GM12864 (cell line): Measurements from ENCODE around the gene BICD2.

Source experiments
- DNase-seq: peaks from one replicate; pipeline ENCODE4 v3.0.0-alpha.2; 2011; ENCODE audit warnings: low read depth
- H3K4me3 ChIP-seq: 2 replicates; pipeline ENCODE4 v1.5.1; 2011; ENCODE audit warnings: mild to moderate bottlenecking, low read depth, low read length, control low read depth
- CTCF ChIP-seq: IDR thresholded peaks from 2 replicates; pipeline ENCODE4 v1.5.1; 2011; ENCODE audit warnings: low read depth, mild to moderate bottlenecking, moderate library complexity, low read length, control low read depth, inconsistent platforms; ENCODE audit errors: missing control alignments

Gene BICD2

GRCh38 chr9:92726348-92726747 is 38.3 kb downstream of the BICD2 start:
- H3K4me3 ChIP-seq = no peak overlapping the region
- DNase-seq = no peak
- TF ChIP-seq CTCF = no peak

GRCh38 chr9:92725766-92726165 is 38.9 kb downstream of the BICD2 start:
- no peak for DNase-seq
- no peak for TF ChIP-seq CTCF
- no peak overlapping the region for H3K4me3 ChIP-seq

DNA sequence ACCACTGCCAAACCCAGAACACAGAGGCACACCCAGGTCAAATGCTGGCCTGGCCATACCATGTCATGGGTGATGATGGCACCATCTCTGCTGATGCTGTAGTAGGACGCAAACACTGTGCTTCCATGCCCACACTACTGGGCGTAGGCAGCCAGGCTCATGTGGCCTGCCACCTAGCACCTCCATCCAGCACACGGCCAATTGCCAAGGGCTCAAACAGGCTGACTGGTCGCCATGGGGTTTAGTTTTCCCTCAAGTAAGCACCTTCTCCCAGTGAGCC is 39.4 kb downstream of the BICD2 start:
- no peak overlapping the region for H3K4me3 ChIP-seq
- TF ChIP-seq CTCF = no peak
- no peak for DNase-seq

- TF ChIP-seq CTCF = no peak
- DNase-seq = no peak
- H3K4me3 ChIP-seq = no peak overlapping the region
These were observed 39.9 kb downstream of the BICD2 start for GRCh38 chr9:92724528-92725265.

DNA sequence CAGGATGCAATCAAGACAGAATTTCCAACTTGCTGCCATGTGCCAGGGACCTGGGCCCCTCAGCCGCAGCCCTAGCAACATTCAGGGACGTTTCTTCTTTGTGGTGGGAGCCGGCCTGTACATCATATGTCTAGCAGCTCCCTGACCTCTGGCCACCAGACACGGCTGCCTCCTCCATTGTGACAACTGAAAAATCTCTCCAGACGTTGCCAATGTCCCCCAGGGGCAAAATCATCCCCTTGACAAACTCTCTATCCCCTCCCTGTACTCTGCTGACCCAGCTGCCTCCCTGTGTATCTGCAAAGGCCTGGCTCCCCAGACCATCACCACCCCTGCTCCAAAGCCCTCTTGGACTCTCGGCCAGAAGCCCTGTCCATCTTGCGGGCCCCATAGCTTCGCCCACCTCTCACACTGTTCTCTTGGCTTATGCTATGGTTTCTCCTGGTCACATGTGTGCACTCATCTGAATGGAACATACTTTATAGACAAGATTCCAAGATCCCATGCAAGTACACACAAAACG is 40.8 kb downstream of the BICD2 start:
- TF ChIP-seq CTCF = no peak
- DNase-seq = no peak
- no peak overlapping the region for H3K4me3 ChIP-seq

DNA sequence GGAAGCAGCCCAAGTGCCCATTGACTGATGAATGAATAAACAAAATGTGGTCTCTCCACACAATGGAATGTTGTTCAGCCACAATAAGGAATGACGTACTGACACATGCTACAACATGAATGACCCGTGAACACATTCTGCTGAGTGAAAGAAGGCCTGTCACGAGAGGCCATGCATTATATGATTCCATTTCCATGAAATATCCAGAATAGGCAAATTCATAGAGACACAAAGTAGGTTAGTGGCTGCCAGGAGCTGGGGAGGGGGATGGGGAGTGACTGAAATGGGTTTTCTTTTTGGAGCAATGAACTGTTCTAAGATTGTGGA is 41.4 kb downstream of the BICD2 start:
- H3K4me3 ChIP-seq = no peak overlapping the region
- TF ChIP-seq CTCF = no peak
- no peak for DNase-seq

DNA sequence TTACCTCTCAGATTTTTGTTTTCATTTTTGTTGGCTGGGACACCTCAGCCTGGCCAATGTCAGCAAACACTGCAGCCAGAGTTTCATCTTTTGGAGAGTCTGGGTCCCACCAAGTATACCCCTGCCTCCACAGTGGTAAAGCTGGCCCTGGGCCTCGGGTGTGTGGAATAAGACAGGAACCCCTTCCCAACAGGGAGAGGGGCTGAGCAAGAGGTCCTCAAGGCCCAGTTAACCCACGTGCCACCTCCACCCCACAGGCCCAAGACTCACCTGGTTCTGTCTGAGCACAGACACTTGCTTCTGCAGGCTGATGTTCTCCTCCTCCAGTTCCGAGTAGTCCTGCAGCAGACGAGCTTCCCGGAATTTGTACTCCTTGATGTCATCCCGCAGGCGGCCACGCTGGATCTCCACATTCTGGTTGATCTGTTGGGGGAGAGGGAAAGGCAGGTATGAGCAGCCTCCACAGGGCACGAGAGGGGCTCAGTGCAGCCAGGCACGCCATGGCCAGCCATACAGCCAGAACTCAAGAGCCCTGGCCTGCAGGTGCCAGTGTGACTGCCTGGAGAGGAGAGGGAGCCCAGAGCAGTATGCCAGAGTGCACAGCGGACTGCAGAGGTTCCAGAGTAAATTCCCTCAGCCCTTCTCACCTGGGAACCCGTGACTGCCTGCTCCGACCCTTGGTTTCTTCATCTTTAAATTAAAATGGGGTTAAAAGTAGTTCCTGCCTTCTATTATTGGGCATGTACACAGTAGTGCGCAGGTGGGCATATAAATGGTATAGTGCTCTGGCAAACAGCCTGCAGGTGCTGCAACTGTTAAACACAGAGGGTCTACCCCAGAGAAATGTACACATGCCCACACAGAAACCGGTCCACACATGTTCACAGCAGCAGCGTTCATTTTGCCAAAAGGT is 42.0 kb downstream of the BICD2 start:
- no peak for TF ChIP-seq CTCF
- DNase-seq = no peak
- no peak overlapping the region for H3K4me3 ChIP-seq
